ENCODE data around the gene PHF21B.

DNA sequence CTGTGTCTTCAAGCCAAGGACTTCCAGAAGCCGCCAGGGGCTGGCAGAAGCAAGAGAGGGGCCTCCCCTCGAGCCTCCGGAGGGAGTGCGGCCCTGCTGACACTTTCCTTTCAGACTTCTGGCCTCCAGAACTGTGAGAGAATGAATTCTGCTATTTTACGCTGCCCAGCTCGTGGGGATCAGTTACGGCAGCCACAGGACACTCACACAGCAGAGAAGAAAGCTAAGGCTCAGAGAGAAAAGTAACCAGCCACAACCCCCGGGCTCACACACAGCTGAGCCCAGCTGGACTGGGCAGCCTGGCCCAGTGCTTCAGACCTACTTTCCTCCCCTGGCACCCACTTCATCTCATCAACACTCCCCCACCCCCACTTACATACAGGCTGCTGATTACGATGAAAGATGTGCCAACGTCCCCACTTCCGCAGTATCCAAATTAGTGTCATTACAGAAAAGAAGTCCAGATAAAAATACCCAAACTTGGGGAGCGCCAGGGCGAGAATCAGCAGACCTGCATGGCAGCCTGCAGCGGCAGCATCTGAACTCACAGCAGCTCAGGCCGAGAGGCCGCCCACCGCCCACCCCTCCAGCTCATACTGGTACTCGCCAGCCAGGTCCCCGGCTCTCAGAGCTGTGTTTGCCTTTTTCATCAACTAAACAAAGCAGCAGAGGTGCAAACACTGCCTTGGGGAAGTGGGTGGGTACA lies 15.3 kb downstream of the PHF21B start:
- TF ChIP-seq, protein P1, sequence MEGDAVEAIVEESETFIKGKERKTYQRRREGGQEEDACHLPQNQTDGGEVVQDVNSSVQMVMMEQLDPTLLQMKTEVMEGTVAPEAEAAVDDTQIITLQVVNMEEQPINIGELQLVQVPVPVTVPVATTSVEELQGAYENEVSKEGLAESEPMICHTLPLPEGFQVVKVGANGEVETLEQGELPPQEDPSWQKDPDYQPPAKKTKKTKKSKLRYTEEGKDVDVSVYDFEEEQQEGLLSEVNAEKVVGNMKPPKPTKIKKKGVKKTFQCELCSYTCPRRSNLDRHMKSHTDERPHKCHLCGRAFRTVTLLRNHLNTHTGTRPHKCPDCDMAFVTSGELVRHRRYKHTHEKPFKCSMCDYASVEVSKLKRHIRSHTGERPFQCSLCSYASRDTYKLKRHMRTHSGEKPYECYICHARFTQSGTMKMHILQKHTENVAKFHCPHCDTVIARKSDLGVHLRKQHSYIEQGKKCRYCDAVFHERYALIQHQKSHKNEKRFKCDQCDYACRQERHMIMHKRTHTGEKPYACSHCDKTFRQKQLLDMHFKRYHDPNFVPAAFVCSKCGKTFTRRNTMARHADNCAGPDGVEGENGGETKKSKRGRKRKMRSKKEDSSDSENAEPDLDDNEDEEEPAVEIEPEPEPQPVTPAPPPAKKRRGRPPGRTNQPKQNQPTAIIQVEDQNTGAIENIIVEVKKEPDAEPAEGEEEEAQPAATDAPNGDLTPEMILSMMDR (conservative IDR thresholded peaks at IDR 0.05 in 1 of 2, IDR thresholded peaks at IDR 0.05 in 1 of 2; ENCODE audit: low read depth in 1 of 2, low read length in 2 of 2), result no peak
- TF ChIP-seq EZH2 (IDR thresholded peaks at IDR 0.05; ENCODE audit: low read length, missing control alignments), result no peak
